ENCODE data around the gene TBC1D5. TPM values are rescaled to one million over a fixed set of nuclear protein-coding genes. Genes with fewer than 3 reads are reported as not detected.

The TBC1D5 gene
- total and polyA plus RNA-seq, 10 donors = 6.4 to 140 (median 97.1) TPM

GRCh38 chr3:17231537-17232261, 510.7 kb downstream of the TBC1D5 start:
- Histone ChIP-seq H3K36me3 (peaks cover 0 to 6% (median 0%) of the 10 kb centered on the region in 6 donors), H3K27ac (no peak overlapping the region), H3K4me3 (no peak overlapping the region), H3K27me3 (replicated peaks in 1 of 7) (no peaks in the 10 kb centered on the region), H3K9me3 (no peaks in the 10 kb centered on the region), H3K4me1 (peaks cover 0 to 39% (median 13%) of the 10 kb centered on the region in 6 donors)
- no peak for TF ChIP-seq POLR2A (IDR thresholded peaks at IDR 0.05)
- TF ChIP-seq CTCF (IDR thresholded peaks at IDR 0.05 in 8 of 11, conservative IDR thresholded peaks at IDR 0.05 in 3 of 11) = no peak
- TF ChIP-seq POLR2AphosphoS5 (IDR thresholded peaks at IDR 0.05) = no peak
- intact Hi-C loops (cut with DNase I; ENCODE audit: low total_unique reads) = loop anchor here (10.0 kb wide), 1 partner anchor 417 kb away; no protein-coding TSS in a partner anchor
- WGBS, 5 donors = 90 to 97% (median 94%) methylated on average over 3 of the region's 3 CpGs
- no peak for DNase-seq

GRCh38 chr3:17227472-17227871, 515.0 kb downstream of the TBC1D5 start:
- peaks cover 0 to 11% (median 0%) of the 10 kb centered on the region in 6 donors for H3K4me1 ChIP-seq
- WGBS, 5 donors = 86 to 96% (median 93%) methylated on average over 2 of the region's 2 CpGs
- DNase-seq = no peak
- no peak overlapping the region for H3K27ac ChIP-seq
- no peaks in the 10 kb centered on the region for H3K9me3 ChIP-seq
- no peak overlapping the region for H3K4me3 ChIP-seq
- peaks cover 0 to 15% (median 0%) of the 10 kb centered on the region in 6 donors for H3K36me3 ChIP-seq
- intact Hi-C loops (cut with DNase I; ENCODE audit: low total_unique reads) = no loop called here
- H3K27me3 ChIP-seq (replicated peaks in 1 of 7) = no peaks in the 10 kb centered on the region
- TF ChIP-seq CTCF (IDR thresholded peaks at IDR 0.05 in 8 of 11, conservative IDR thresholded peaks at IDR 0.05 in 3 of 11) = no peak
- no peak for TF ChIP-seq POLR2AphosphoS5 (IDR thresholded peaks at IDR 0.05)
- no peak for TF ChIP-seq POLR2A (IDR thresholded peaks at IDR 0.05)

- Histone ChIP-seq H3K9me3 (peaks cover 0 to 11% (median 2%) of the 10 kb centered on the region in 8 donors), H3K36me3 (peaks cover 0 to 19% (median 0%) of the 10 kb centered on the region in 6 donors), H3K4me1 (no peaks in the 10 kb centered on the region), H3K27ac (no peak overlapping the region), H3K4me3 (no peak overlapping the region), H3K27me3 (replicated peaks in 1 of 7) (no peaks in the 10 kb centered on the region)
- TF ChIP-seq POLR2A (IDR thresholded peaks at IDR 0.05) (no peak), POLR2AphosphoS5 (IDR thresholded peaks at IDR 0.05) (no peak), CTCF (IDR thresholded peaks at IDR 0.05 in 8 of 11, conservative IDR thresholded peaks at IDR 0.05 in 3 of 11) (no peak)
- 79 to 95% (median 90%) methylated on average over 1 of the region's 1 CpG for WGBS, 5 donors
- DNase-seq = no peak
- intact Hi-C loops (cut with DNase I; ENCODE audit: low total_unique reads) = no loop called here
Measured at GRCh38 chr3:17221529-17221928, 520.9 kb downstream of the TBC1D5 start.

- WGBS, 5 donors = 96 to 100% (median 97%) methylated on average over 2 of the region's 2 CpGs
- no peaks in the 10 kb centered on the region for H3K4me1 ChIP-seq
- H3K4me3 ChIP-seq = no peak overlapping the region
- H3K27me3 ChIP-seq (replicated peaks in 1 of 7) = no peaks in the 10 kb centered on the region
- intact Hi-C loops (cut with DNase I; ENCODE audit: low total_unique reads) = no loop called here
- H3K36me3 ChIP-seq = peaks cover 0 to 13% (median 0%) of the 10 kb centered on the region in 6 donors
- no peak for DNase-seq
- no peak overlapping the region for H3K27ac ChIP-seq
- H3K9me3 ChIP-seq = peaks cover 0 to 11% (median 2%) of the 10 kb centered on the region in 8 donors
- no peak for TF ChIP-seq POLR2A (IDR thresholded peaks at IDR 0.05)
- TF ChIP-seq CTCF (IDR thresholded peaks at IDR 0.05 in 8 of 11, conservative IDR thresholded peaks at IDR 0.05 in 3 of 11) = no peak
- no peak for TF ChIP-seq POLR2AphosphoS5 (IDR thresholded peaks at IDR 0.05)
Measured at GRCh38 chr3:17219593-17219992, 522.8 kb downstream of the TBC1D5 start.
